HUES6 (cell line): ENCODE measurements around the gene RAMP3.
"Not testable (repeated sequence)": the region's sequence is repeated elsewhere in the genome, so short reads cannot be mapped to it uniquely, and the experiment has no call there.

Experiments
- H3K27ac ChIP-seq: 2 replicates; pipeline ENCODE4 v1.7.0; 2013; ENCODE audit warnings: low read depth, mild to moderate bottlenecking, low read length, inconsistent platforms
- H3K27me3 ChIP-seq: 2 replicates; pipeline ENCODE4 v1.6.1; 2013; ENCODE audit warnings: low read length; ENCODE audit not compliant: control insufficient read depth, insufficient read depth
- H3K36me3 ChIP-seq: 2 replicates; pipeline ENCODE4 v1.6.1; 2013; ENCODE audit warnings: low read length; ENCODE audit not compliant: control insufficient read depth, insufficient read depth
- H3K4me1 ChIP-seq: 2 replicates; pipeline ENCODE4 v1.6.1; 2013; ENCODE audit warnings: low read length; ENCODE audit not compliant: control insufficient read depth, insufficient read depth
- H3K4me3 ChIP-seq: 2 replicates; pipeline ENCODE4 v1.5.1; 2013; ENCODE audit warnings: low read depth, low read length
- H3K9ac ChIP-seq: one replicate; pipeline ENCODE4 v1.6.1; 2013; ENCODE audit warnings: mild to moderate bottlenecking, low read length
- H3K9me3 ChIP-seq: 2 replicates; pipeline ENCODE4 v1.6.1; 2013; ENCODE audit warnings: low read depth, low read length; ENCODE audit not compliant: control insufficient read depth, insufficient read depth

RAMP3 gene, protein sequence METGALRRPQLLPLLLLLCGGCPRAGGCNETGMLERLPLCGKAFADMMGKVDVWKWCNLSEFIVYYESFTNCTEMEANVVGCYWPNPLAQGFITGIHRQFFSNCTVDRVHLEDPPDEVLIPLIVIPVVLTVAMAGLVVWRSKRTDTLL

DNA sequence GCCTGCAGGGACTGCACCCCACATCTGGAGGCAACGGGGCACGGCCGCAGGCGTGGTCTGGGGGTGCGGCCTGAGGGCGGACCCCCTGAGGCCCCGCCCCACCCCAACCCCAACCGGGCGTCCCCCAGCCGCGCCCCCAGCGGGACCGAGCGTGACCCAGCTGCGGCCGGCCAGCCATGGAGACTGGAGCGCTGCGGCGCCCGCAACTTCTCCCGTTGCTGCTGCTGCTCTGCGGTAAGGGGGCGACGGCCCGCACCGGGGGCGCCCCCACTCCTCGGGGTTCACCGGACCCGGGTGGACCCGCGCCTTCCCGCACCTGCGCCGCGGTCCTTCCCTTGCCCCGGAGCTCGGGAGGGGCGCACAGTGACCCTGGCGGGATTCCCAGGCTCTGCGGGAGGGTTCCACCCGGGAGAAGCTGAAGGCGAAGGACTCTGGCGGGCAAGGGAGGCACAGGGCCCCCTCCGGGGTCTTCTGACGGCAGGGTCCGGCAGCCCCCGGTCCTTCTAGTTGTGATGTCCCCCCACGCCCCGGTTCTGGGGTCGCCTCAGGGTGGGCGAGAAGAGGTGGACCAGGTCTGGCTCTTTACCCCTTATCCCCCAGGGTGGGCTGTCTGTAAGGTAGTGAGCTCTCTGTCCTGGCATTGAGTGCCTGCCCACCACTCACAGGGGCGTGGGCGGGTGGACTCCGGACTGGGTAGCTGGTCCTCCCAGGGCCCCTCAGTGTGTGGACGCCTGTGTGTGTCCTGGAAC is at the start of gene RAMP3:
RAMP3 (plus strand) TSS at position 139 of the 749 bp plus-strand sequence; CDS start at position 177, 38 bp downstream.
- no peak within 1 kb of the TSS for H3K9ac ChIP-seq
- no peaks in the 10 kb centered on the region for H3K4me1 ChIP-seq
- H3K9me3 ChIP-seq: no peaks in the 10 kb centered on the region
- no peak within 1 kb of the TSS for H3K27ac ChIP-seq
- H3K4me3 ChIP-seq: peak within 1 kb of the TSS; percentile 63
- no peaks in the 10 kb centered on the region for H3K36me3 ChIP-seq
- H3K27me3 ChIP-seq: peaks cover 52% of the 10 kb centered on the region

DNA sequence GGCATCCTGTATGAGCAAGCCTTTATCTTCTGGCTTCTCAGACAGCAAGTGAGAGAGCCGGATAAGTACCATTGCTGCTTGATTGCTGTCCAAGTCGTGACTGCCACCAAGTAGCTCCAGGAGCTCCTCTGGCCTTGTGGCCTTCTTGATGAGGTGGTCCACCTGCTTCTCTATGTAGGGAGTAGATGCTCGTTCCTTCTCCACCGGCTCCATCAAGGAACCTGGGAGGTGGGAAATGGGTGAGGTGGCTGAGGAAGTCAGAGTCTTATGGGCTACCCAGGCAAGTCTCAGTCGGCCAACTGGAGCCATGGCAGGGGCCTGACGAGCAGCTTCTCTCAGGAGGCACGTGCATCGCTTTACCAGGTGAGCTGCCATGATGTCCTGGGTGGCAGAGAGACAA is 48.7 kb upstream of the RAMP3 start:
- H3K4me1 ChIP-seq: no peaks in the 10 kb centered on the region; the same call in 1 of the 2 replicates
- no peaks in the 10 kb centered on the region for H3K9me3 ChIP-seq
- H3K4me3 ChIP-seq: no peak overlapping the region
- no peak overlapping the region for H3K9ac ChIP-seq
- no peak overlapping the region for H3K27ac ChIP-seq
- H3K27me3 ChIP-seq: no peaks in the 10 kb centered on the region
- H3K36me3 ChIP-seq: peaks cover 55% of the 10 kb centered on the region

DNA sequence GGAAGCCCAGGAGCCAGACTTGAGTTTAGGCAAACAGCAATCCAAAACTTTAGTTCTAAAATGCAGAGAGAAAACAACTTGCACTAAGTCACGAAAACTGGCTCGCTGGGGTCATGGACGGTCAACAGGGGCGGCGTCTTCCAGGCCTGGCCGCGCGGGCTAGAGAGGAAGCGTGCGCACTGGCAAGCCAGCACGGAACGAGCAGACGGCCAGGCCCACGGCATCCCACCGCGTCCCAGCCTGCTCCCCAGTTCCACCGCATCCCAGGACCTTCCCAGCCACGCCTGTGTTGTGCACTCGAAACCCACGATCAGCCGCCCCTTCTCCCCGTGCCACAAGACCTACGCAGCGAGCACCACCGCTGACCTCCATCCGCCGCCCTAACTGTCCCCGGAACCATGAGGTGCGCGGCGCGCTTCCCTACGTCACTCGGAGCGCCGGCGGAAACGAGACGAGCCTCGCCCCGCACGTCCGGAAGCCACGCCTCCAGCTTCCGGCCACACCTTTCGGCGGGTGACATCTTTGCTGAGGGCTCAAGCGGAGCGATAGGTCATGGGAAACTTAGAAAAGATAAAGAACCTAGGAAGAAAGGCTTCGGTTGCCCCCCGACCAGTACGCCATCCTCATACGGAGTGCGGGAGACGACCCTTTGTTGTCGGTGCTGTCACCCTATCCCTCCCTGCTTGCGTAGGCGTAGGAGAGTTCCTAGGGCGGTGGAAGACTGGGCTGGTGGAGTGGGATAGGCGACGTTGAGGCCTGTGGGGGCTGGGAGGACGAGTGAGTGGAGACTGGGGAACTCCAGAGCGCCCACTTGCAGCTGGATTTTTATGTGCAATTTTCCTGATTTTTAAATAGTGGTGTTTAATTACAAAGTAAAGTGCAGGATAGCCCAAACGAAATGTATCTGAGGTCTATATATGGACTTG is 46.0 kb upstream of the RAMP3 start, which contains the start of gene TBRG4:
TBRG4 (minus strand) TSS at position 400 of the 926 bp plus-strand sequence. CDS start 2,460 bp downstream, outside the sequence.
- Histone ChIP-seq H3K4me1 (no peaks in the 10 kb centered on the region; the same call in 1 of the 2 replicates), H3K9ac (peak within 1 kb of the TSS; percentile 97), H3K9me3 (no peaks in the 10 kb centered on the region), H3K4me3 (peak within 1 kb of the TSS; percentile 94), H3K27me3 (peaks cover 7% of the 10 kb centered on the region; the same call in 1 of the 2 replicates), H3K27ac (peak within 1 kb of the TSS; percentile 63), H3K36me3 (peaks cover 28% of the 10 kb centered on the region)

DNA sequence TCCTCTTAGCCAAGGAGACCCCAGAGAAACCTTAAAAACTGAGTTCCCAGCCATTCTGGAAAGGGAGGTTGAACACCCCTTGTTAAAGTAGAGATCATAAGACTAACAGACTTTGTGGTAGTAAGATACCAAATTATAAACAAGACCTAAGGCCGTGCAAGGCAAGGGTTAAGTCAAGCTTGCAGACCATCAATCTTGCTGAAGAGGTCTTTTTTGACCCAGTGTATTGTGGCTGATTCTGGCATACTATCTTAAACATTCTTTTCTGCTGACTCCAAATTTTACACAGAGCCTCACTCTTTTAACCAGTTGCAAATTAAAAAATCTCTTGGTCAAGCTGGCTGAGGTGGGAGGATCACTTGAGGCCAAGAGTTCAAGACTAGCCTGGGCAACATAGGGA is 44.9 kb upstream of the RAMP3 start:
- Histone ChIP-seq H3K36me3 (peaks cover 17% of the 10 kb centered on the region), H3K27ac (no peak overlapping the region), H3K9me3 (no peaks in the 10 kb centered on the region), H3K4me3 (peak overlapping the region; percentile 94), H3K9ac (no peak overlapping the region), H3K27me3 (peaks cover 9% of the 10 kb centered on the region; the same call in 1 of the 2 replicates), H3K4me1 (no peaks in the 10 kb centered on the region; the same call in 1 of the 2 replicates)

DNA sequence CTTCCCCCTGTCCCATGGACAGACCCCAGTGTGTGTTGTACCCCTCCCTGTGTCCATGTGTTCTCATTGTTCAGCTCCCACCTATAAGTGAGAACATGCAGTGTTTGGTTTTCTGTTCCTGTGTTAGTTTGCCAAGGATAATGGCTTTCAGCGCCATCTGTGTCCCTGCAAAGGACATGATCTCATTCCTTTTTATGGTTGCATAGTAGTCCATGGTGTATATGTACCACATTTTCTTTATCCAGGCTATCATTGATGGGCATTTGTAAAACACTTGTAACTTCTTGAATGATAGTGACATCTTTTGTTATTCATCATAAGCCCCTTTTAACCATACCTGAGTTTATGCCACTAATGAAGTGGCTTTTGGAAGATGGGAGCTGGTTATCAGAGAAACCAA is 43.3 kb upstream of the RAMP3 start:
- not testable (repeated sequence) for H3K27ac ChIP-seq, H3K4me1 ChIP-seq

DNA sequence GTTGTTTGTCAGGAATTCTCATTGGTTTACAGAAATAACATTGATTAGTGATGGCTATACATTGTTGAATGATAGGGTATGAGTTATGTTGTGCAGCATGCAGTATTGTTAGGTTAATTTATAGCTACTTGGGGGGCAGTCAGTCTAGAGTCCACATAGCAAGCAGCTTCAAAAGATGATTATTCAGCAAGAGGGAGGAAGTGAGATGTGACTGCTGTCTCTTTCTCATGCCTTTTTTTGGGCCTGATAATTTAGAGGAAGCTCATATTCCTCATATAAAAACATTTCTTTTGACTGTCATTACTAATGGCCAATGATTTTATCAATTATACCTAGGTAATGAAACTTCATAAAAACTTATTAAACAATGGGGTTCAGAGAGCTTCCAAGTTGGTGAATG is 42.7 kb upstream of the RAMP3 start:
- no peak overlapping the region for H3K4me3 ChIP-seq
- H3K4me1 ChIP-seq: no peaks in the 10 kb centered on the region; the same call in 1 of the 2 replicates
- H3K27me3 ChIP-seq: peaks cover 9% of the 10 kb centered on the region; the same call in 1 of the 2 replicates
- no peaks in the 10 kb centered on the region for H3K9me3 ChIP-seq
- no peaks in the 10 kb centered on the region; the same call in 1 of the 2 replicates for H3K36me3 ChIP-seq
- H3K27ac ChIP-seq: no peak overlapping the region
- H3K9ac ChIP-seq: no peak overlapping the region

More for the DNA sequence above, 43.3 kb upstream of the RAMP3 start:
- not testable (repeated sequence) for H3K9ac ChIP-seq, H3K36me3 ChIP-seq, H3K27me3 ChIP-seq, H3K4me3 ChIP-seq, H3K9me3 ChIP-seq

DNA sequence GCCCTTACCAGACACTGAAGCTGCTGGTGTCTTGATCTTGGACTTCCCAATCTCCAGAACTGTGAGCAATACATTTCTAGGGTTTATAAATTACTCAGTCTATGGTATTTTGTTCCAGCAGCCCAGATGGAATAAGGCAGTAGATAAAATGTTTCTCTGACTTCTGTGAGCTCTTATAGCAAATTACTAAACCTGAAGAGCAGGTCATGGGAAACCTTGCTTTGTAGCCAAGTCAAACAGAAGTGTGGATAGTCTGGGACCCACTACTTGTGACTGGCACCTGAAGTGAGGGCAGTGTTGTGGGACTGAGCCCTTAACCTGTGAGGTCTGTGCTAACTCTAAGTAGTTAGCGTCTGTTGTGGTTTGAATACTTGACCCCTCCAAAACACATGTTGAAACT is 41.5 kb upstream of the RAMP3 start:
- no peaks in the 10 kb centered on the region for H3K4me1 ChIP-seq

DNA sequence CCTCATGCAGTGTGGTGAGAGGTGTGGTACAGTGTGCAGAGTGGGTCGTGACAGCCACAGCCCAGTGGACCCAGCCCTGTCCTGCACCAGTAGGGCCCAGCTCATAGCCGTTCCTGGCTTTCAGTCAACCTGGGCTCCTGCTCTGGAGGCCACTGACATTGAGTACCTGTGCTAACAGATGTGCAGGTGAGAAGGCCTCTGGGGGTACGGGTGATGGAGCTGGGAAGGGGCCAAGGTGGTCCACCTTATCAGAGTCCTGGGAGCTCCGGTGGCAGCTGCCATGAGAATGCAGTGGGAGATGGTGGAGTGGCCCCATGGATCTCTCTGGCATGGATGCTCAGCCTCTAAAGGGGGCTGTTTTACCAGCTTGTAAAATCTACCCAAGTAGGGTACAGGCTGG is 40.0 kb upstream of the RAMP3 start:
- Histone ChIP-seq H3K36me3 (no peaks in the 10 kb centered on the region), H3K27me3 (peaks cover 9% of the 10 kb centered on the region; the same call in 1 of the 2 replicates), H3K9me3 (no peaks in the 10 kb centered on the region), H3K9ac (no peak overlapping the region), H3K4me1 (no peaks in the 10 kb centered on the region), H3K27ac (no peak overlapping the region), H3K4me3 (no peak overlapping the region)

More for the DNA sequence above, 41.5 kb upstream of the RAMP3 start:
- Histone ChIP-seq H3K9me3 (no peaks in the 10 kb centered on the region), H3K4me3 (no peak overlapping the region), H3K27ac (no peak overlapping the region), H3K9ac (no peak overlapping the region), H3K27me3 (peaks cover 9% of the 10 kb centered on the region; the same call in 1 of the 2 replicates), H3K36me3 (no peaks in the 10 kb centered on the region; the same call in 1 of the 2 replicates)

DNA sequence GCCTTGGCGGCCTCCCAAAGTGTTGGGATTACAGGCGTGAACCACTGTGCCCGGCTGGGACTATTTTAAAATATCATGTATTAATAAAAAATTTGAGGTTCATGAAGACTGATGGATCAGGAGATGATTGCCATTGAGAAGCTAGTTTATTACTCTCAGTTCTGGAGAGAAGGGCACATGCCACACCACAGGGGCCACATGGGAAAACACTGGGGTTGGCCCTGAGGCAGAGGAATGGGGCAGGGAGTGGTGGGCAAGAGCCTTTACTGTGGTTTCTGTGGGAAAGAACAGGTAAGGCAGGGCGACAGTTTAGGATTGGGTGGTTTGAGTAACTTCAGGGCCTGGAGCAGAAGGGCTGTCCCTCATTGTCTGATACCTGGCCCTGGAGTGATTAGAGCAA is 39.3 kb upstream of the RAMP3 start:
- Histone ChIP-seq H3K4me3 (no peak overlapping the region), H3K4me1 (peaks cover 2% of the 10 kb centered on the region), H3K27ac (no peak overlapping the region), H3K36me3 (no peaks in the 10 kb centered on the region), H3K27me3 (peaks cover 9% of the 10 kb centered on the region; the same call in 1 of the 2 replicates), H3K9me3 (no peaks in the 10 kb centered on the region), H3K9ac (no peak overlapping the region)

DNA sequence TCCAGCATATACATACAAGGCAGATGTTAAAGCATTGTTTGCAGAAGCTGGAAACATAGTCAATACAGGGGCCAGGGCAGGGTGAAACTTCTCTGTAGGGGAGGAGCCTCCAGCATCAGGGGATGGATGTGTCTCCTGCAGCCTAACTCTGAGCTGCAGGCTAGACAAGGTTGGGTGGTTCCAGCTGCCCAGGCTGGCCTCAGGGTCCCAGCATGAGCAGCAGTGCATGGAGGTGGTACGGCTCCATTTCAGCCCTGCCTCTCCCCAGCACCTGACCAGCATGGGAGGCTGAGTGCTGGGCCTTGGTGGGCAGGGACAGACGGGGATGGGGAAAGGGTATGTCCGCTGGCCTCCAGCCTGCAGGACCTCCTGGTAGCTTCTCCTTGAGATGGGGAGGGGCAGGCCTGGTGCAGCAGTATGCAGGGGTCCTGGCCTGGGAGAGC is 38.7 kb upstream of the RAMP3 start:
- Histone ChIP-seq H3K4me3 (no peak overlapping the region), H3K27me3 (peaks cover 9% of the 10 kb centered on the region; the same call in 1 of the 2 replicates), H3K9me3 (no peaks in the 10 kb centered on the region), H3K9ac (no peak overlapping the region), H3K27ac (no peak overlapping the region), H3K4me1 (peaks cover 7% of the 10 kb centered on the region), H3K36me3 (no peaks in the 10 kb centered on the region)
